NCI-H510A (cell line): ENCODE measurements around the gene SNTG2.
"Not testable (repeated sequence)": the region's sequence is repeated elsewhere in the genome, so short reads cannot be mapped to it uniquely, and the experiment has no call there.

Source experiments
- DNase-seq: peaks from one replicate; lab custom pipeline; 2025; lab: John Stamatoyannopoulos, UW

Gene SNTG2

GRCh38 chr2:1377473-1377872 lies 426.8 kb downstream of the SNTG2 start:
- DNase-seq = no peak

GRCh38 chr2:1378456-1379150 lies 428.0 kb downstream of the SNTG2 start:
- DNase-seq = no peak

GRCh38 chr2:1381644-1382043 lies 431.0 kb downstream of the SNTG2 start:
- DNase-seq = no peak

GRCh38 chr2:1387954-1388725 lies 437.5 kb downstream of the SNTG2 start:
- not testable (repeated sequence) for DNase-seq

DNA sequence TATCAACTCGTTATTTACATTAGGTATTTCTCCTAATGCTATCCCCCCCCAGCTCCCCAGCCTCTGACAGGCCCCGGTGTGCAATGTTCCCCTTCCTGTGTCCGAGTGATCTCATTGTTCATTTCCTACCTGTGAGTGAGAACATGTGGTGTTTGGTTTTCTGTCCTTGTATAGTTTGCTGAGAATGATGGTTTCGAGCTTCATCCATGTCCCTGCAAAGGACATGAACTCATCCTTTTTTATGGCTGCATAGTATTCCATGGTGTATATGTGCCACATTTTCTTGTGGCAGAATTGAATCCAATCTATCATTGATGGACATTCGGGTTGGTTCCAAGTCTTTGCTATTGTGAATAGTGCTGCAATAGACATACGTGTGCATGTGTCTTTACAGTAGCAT lies 439.5 kb downstream of the SNTG2 start:
- not testable (repeated sequence) for DNase-seq

DNA sequence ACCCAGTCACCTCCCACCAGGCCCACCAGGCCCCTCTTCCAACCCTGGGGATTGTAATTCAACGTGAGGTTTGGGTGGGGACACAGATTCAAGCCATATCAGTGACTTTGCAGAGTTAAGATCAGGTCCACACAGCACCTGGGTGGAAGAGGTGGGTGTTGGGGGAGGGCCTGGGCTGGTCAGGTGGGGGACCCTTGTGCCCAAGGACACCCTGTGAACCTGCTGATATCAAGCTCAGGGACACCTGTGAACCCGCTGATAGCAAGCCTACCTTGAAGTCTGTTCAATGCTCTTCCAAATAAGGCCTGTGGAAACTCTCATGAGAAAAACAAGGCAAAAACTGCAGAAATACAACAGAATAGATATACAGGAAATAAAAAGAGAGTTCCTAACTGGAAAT lies 442.7 kb downstream of the SNTG2 start:
- DNase-seq = no peak

DNA sequence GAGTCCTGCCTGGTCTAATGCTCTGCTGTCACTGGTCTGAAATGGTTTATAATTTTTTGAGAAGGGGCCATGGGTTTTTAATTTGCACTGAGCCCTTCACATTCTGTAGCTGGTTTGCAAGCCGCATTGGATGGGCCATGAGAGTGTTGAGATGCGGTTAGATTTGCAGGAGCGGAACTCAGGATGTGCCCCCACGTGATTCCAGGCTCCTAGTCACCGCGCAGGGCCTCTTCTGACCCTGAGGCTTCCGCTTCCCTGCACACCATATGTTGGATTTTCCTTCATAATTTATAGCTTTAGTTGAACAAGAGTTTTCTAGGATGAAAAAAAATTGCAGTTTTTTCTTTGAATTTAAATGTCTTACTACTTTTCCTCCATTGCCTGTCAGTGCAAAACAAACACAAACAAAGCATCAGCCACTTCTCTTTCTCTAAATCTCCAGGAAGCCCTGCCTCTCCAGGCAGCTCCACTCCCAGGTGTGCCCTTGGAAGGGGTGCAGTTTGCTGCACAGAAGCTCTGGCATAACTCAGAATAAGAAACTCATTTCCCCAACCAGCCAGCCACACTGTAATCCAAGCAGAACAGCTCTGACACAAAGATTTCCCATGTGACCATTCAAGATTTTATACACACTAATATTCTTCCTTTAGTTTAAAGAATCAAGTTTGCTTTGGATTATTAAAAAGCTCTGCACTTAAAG lies 444.2 kb downstream of the SNTG2 start:
- DNase-seq = no peak

DNA sequence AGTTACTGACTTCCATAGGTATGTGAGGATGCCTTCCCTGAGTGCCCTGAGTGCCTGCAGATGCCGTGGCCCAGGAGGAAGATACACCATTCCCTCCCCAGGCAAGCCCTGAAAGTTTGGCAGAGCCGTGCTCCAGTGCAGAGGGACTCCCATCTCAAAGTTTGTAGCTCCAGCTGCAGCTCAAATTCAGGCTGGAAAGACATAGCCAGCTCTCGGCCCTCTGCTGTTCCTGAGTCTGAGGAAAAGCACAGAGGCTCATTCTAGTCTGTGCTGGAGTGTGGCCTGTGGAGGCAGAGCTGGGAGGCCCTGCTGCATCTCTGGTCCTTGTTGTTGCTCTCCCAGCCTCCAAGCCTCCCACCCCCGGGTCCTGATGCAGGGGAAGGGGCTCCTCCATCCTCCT lies 446.7 kb downstream of the SNTG2 start:
- no peak for DNase-seq

- DNase-seq = no peak
Observed at GRCh38 chr2:1398191-1398590, 447.5 kb downstream of the SNTG2 start.

DNA sequence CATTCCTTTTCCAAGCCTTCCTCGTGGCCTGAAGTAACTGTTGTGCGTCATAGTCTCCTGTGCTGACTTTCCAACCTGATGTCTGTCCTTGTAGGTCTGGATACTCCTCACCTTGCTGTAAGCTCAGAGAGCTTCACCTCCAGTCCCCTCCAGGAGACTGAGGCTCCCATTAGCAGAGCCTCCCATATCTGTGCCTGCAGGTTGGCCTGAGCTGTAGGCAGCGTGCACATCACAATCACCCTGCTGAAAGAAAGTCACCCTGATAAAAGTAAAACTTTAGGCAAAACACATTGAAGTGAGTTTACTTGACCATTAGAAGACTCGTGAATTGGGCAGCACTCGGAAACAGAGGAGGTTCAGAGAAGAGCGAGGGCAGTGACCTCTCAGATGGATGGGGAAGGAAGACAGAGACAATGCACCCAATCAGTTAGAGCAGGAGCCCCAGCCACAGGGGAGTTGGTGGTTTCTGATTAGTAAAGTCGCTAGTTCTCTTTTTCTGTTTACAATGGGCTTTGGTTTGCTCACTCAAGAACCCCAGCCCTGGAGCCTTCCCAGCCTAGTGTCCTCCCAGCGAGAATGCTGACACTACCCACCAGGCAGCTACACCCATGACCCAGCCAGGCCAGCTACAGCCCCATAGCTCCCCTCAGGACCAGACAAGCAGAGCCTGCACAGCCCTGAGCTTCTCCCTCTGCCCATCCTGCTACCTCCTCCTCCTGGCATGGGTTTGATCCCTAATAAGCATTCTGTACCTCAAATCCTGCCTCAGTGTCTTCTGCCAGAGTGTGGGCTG lies 450.5 kb downstream of the SNTG2 start:
- DNase-seq = no peak

GRCh38 chr2:1402064-1402463 lies 451.4 kb downstream of the SNTG2 start:
- no peak for DNase-seq

- no peak for DNase-seq
Observed at GRCh38 chr2:1403565-1403964, 452.9 kb downstream of the SNTG2 start.

GRCh38 chr2:1405124-1405523 lies 454.5 kb downstream of the SNTG2 start:
- DNase-seq = no peak

GRCh38 chr2:1405967-1406366 lies 455.3 kb downstream of the SNTG2 start:
- no peak for DNase-seq

- no peak for DNase-seq
Observed at GRCh38 chr2:1406434-1406833, 455.8 kb downstream of the SNTG2 start.

- DNase-seq = no peak
Observed at GRCh38 chr2:1407950-1408675, 457.5 kb downstream of the SNTG2 start.

GRCh38 chr2:1413156-1413710 lies 462.6 kb downstream of the SNTG2 start, which contains the start of gene TPO:
Gene TPO (plus strand): TSS chr2:1413463. CDS start chr2:1414409, 946 bp downstream.
- DNase-seq = no peak

DNA sequence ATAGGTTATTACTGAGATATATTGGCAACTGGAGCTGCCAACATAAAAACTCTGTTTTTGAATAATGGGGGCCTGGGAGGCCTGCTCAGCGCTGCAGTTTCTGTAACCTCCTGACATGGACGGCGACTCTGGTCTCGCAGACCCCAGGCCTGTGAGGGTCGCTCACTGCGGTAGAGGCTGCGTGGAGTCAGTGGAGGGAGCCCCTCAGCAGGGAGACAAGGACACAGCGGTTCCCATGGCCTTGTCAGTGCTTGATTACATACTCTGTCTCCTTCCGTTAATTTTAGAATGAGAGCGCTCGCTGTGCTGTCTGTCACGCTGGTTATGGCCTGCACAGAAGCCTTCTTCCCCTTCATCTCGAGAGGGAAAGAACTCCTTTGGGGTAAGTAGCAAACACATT lies 463.5 kb downstream of the SNTG2 start:
- no peak for DNase-seq

DNA sequence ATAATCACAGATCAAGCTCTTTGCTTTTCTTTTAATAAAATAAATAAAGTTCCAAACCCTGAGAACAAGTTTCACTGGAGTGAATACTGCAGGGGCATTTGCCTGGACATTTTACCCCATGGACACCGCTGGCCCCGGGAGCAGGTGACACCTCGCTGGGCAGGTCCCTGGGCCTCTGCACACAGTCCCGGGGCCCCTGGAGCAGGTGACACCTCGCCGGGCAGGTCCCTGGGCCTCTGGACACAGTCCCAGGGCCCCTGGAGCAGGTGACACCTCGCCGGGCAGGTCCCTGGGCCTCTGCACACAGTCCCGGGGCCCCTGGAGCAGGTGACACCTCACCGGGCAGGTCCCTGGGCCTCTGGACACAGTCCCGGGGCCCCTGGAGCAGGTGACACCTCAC lies 464.3 kb downstream of the SNTG2 start:
- DNase-seq = not testable (repeated sequence)

DNA sequence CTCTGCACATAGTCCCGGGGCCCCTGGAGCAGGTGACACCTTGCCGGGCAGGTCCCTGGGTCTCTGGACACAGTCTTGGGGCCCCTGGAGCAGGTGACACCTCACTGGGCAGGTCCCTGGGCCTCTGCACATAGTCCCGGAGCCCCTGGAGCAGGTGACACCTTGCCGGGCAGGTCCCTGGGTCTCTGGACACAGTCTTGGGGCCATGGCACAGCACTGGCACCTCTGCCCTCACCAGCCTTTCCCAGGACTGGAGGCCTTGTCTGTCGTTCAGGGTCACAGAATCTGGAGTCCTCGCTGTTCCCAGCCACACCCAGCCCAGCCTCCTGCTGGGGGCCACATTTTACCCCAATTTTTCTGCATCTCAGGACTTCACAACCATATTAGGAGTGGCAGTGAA lies 464.9 kb downstream of the SNTG2 start:
- no peak for DNase-seq
